Measurements from ENCODE around the gene MFSD12. TPM values are rescaled to one million over a fixed set of nuclear protein-coding genes. Genes with fewer than 3 reads are reported as not detected.
"Not testable (repeated sequence)": the region's sequence is repeated elsewhere in the genome, so short reads cannot be mapped to it uniquely, and the experiment has no call there.

The MFSD12 gene
- total and polyA plus RNA-seq, 7 donors = 2.4 to 53.5 (median 22.1) TPM

DNA sequence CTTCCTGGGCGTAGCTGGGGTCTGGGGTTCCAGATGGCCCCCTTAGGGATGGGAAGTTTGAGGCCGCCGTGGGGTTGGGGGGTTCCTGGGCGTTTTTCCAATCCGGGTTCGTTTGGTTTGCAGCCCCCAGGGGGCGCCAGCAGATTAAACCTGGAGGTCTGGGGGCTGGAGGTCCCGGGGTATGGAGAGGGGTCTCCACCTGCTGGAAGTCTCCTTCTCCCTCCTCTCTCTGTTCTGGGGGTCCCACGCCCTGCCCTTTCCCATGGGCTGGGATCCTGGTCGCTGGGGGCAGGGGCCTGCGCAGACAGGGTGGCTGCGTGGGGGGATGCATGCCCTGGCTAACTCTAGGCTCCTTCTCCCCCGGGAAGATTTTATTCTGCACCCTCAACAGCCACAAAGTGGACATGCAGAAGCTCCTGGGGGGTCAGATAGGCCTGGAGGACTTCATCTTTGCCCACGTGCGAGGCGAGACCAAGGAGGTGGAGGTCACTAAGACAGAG, 28.8 kb upstream of the MFSD12 start:
- peaks cover 0 to 25% (median 23%) of the 10 kb centered on the region in 4 donors for H3K4me1 ChIP-seq
- no peaks in the 10 kb centered on the region for H3K36me3 ChIP-seq
- DNase-seq = no peak
- TF ChIP-seq, protein P1, sequence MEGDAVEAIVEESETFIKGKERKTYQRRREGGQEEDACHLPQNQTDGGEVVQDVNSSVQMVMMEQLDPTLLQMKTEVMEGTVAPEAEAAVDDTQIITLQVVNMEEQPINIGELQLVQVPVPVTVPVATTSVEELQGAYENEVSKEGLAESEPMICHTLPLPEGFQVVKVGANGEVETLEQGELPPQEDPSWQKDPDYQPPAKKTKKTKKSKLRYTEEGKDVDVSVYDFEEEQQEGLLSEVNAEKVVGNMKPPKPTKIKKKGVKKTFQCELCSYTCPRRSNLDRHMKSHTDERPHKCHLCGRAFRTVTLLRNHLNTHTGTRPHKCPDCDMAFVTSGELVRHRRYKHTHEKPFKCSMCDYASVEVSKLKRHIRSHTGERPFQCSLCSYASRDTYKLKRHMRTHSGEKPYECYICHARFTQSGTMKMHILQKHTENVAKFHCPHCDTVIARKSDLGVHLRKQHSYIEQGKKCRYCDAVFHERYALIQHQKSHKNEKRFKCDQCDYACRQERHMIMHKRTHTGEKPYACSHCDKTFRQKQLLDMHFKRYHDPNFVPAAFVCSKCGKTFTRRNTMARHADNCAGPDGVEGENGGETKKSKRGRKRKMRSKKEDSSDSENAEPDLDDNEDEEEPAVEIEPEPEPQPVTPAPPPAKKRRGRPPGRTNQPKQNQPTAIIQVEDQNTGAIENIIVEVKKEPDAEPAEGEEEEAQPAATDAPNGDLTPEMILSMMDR (IDR thresholded peaks at IDR 0.05) = peak; percentile 5 to 53 (median 27)
- no peak for TF ChIP-seq POLR2A (IDR thresholded peaks at IDR 0.05)
- no peak for TF ChIP-seq EP300 (IDR thresholded peaks at IDR 0.05)
- TF ChIP-seq POLR2AphosphoS5 (IDR thresholded peaks at IDR 0.05) = no peak
- no peaks in the 10 kb centered on the region for H3K9me3 ChIP-seq
- H3K27ac ChIP-seq = peak overlapping the region in 1 of 4 donors; percentile 46
- 33 to 34% methylated on average over 16 of the region's 16 CpGs for WGBS, 2 donors
- intact Hi-C loops (cut with DNase I) = no loop called here
- H3K4me3 ChIP-seq = peak overlapping the region in 3 of 4 donors; percentile 16 to 39 (median 30)
- peaks cover 16 to 27% (median 21%) of the 10 kb centered on the region in 3 donors for H3K27me3 ChIP-seq

DNA sequence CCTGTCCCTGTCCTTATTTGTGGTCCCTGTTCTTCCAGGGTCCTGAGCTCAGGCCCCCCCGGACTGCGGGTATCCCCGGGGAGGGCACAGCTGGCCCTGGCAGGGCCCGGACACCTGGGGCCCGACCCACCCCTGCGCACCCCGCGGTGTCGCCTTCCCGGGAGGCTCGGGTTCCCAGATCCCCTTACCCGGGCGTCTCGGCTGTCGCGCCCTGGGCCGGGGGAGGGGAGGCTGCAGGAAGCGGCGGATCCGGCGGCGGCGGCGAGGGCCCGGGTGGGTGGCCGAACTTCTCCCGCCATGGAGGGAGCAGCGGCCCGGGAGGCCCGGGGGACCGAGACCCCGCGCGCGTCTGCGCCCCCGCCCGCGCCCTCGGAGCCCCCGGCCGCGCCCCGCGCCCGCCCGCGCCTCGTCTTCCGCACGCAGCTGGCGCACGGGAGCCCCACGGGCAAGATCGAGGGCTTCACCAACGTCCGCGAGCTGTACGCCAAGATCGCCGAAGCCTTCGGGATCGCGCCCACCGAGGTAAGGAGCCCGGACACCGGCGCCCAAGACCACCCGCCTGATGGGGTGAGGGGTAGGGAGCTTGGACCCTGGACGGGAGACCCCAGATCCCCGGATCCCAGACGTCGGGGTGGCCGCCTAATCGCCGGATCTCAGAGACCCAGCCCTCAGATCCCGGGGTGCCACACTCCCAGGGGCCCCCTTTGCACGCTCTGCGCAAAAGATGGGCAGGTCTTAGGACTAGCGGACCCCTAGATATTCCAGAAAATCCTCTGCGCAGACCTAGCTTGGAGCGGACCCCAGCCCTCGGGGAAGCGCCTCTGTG, 28.1 kb upstream of the MFSD12 start, which contains the start of gene GIPC3:
Gene GIPC3, plus strand, starts transcription at position 178 of the 826 bp plus-strand sequence. Its CDS starts 120 bp downstream, at position 298.
- WGBS, 2 donors = 3 to 10% methylated on average over 84 of the region's 84 CpGs
- Histone ChIP-seq H3K36me3 (no peaks in the 10 kb centered on the region), H3K4me3 (peak within 1 kb of the TSS in 3 of 4 donors; percentile 16 to 39 (median 30)), H3K9me3 (no peaks in the 10 kb centered on the region), H3K4me1 (peaks cover 0 to 27% (median 25%) of the 10 kb centered on the region in 4 donors), H3K27me3 (peaks cover 16 to 27% (median 21%) of the 10 kb centered on the region in 3 donors), H3K27ac (peak within 1 kb of the TSS in 1 of 4 donors; percentile 46)
- intact Hi-C loops (cut with DNase I) = no loop called here
- TF ChIP-seq EP300 (IDR thresholded peaks at IDR 0.05) = no peak
- TF ChIP-seq POLR2AphosphoS5 (IDR thresholded peaks at IDR 0.05) = no peak
- TF ChIP-seq POLR2A (IDR thresholded peaks at IDR 0.05) = no peak
- TF ChIP-seq, protein P1 (IDR thresholded peaks at IDR 0.05) = no peak
- DNase-seq = no peak

DNA sequence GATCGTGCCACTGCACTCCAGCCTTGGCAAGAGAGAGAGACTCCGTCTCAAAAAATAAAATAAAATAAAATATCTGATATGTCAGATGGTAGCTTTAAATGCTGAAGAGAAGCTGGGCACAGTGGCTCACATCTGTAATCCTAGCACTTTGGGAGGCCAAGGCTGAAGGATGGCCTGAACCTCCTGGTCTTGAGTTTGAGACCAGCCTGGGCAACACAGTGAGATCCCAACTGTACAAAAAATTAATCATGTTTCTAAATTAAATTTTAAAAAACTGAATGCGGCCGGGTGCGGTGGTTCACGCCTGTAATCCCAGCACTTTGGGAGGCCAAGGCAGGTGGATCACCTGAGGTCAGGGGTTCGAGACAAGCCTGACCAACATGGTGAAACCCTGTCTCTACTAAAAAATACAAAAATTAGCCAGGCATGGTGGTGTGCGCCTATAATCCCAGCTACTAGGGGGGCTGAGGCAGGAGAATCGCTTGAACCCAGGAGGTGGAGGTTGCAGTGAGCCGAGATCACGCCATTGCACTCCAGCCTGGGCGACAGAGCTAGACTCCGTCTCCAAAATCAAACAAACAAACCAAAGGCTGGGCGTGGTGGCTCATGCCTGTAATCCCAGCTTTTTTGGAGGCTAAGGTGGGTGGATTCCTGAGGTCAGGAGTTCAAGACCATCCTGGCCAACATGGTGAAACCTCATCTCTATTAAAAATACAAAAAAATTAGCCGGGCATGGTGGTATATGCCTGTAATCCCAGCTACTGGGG, 26.8 kb upstream of the MFSD12 start:
- H3K4me3 ChIP-seq; DNase-seq; H3K9me3 ChIP-seq; H3K36me3 ChIP-seq; H3K27ac ChIP-seq; intact Hi-C loops (cut with DNase I): not testable (repeated sequence)
- Histone ChIP-seq H3K27me3 (peaks cover 16 to 27% (median 21%) of the 10 kb centered on the region in 3 donors), H3K4me1 (peaks cover 0 to 35% (median 28%) of the 10 kb centered on the region in 4 donors)
- 70 to 89% methylated on average over 15 of the region's 15 CpGs for WGBS, 2 donors

DNA sequence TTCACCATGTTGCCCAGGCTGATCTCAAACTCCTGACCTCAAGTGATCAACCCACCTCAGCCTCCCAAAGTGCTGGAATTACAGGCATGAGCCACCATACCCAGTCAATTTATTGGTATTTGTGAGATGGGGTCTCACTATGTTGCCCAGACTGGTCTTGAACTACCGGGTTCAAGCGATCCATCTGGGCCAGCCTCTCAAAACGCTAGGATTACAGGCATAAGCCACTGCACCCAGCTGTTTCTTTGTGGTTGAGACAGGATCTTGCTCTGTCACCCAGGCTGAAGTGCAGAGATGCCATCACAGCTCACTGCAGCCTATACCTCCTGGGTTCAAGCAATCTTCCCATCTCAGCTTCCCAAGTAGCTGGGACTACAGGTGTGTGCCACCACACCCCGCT, 24.4 kb upstream of the MFSD12 start:
- 81% methylated on average over 4 of the region's 4 CpGs for WGBS, 2 donors
- H3K9me3 ChIP-seq; H3K27ac ChIP-seq; H3K4me3 ChIP-seq; H3K36me3 ChIP-seq; DNase-seq; intact Hi-C loops (cut with DNase I): not testable (repeated sequence)
- peaks cover 0 to 34% (median 25%) of the 10 kb centered on the region in 4 donors for H3K4me1 ChIP-seq
- peaks cover 16 to 26% (median 21%) of the 10 kb centered on the region in 3 donors for H3K27me3 ChIP-seq

DNA sequence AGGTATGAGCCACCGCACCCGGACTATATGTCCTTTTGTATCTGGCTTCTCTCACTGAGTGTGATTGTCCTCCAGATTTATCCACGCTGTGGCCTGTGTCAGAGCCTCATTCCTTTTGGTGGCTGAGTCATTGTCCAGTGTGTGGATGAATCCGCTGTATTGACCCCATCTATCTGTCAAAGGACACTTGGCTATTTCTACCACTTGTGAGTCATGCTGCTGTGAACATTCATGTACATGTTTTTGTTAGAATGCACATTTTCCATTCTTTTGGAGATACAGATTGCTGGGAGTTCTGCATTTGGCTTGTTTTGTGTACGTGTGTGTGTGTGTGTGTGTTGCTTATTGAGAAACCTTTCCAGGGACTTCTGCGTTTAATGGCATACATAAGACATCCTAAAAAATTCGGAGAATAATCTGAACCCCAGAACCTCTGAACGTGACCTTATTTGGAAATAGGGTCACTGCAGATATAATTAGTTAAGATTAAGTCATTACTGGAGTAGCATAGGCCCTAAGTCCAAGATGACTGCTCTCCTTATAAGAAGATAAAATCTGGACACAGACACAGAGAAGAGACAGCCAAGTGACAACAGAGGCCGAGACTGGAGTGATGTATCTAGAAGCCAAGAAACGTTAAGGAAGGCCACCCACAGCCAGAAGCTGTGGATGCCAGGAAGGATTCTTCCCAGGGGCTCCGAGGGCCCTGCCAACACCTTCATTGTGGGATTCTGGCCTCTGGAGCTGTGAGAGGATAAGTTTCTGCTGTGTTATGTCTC, 23.0 kb upstream of the MFSD12 start:
- 58 to 69% methylated on average over 11 of the region's 11 CpGs for WGBS, 2 donors
- no peak overlapping the region for H3K4me3 ChIP-seq
- peaks cover 3 to 11% (median 10%) of the 10 kb centered on the region in 3 donors for H3K27me3 ChIP-seq
- no peak for DNase-seq
- TF ChIP-seq EP300 (IDR thresholded peaks at IDR 0.05) (no peak), POLR2A (IDR thresholded peaks at IDR 0.05) (no peak), POLR2AphosphoS5 (IDR thresholded peaks at IDR 0.05) (peak in 2 of 4 donors; percentile 16 to 42)
- TF ChIP-seq, protein P1 (IDR thresholded peaks at IDR 0.05) = no peak
- intact Hi-C loops (cut with DNase I) = no loop called here
- no peaks in the 10 kb centered on the region for H3K36me3 ChIP-seq
- peak overlapping the region; percentile 17 to 66 (median 53) for H3K27ac ChIP-seq
- H3K9me3 ChIP-seq = no peaks in the 10 kb centered on the region
- peaks cover 0 to 36% (median 25%) of the 10 kb centered on the region in 4 donors for H3K4me1 ChIP-seq
